ENCODE data around the gene BCS1L. TPM values are rescaled to one million over a fixed set of nuclear protein-coding genes. Genes with fewer than 3 reads are reported as not detected.
A peak's percentile ranks its signal among the peaks of the same experiment; 100 is the strongest.

Gene BCS1L
- total and polyA plus RNA-seq, 2 donors from 2014 or later: 40.7 to 43.3 TPM

- FAIRE-seq (no peak), DNase-seq (peak; percentile 98 to 99 (median 98))
- Histone ChIP-seq H3K27ac (ENCODE audit: low read depth in 2 of 2, low read length in 2 of 2) (peak within 1 kb of the TSS; percentile 89 to 90), H3K4me3 (ENCODE audit: low read length in 3 of 3) (peak within 1 kb of the TSS; percentile 53 to 81 (median 72)), H3K27me3 (ENCODE audit: control insufficient read depth, insufficient read depth, low read length) (no peaks in the 10 kb centered on the region), H3K9ac (ENCODE audit: low read length in 3 of 3) (peak within 1 kb of the TSS; percentile 61 to 76 (median 67)), H3K4me1 (ENCODE audit: control insufficient read depth in 2 of 3, insufficient read depth in 2 of 3, low read depth in 1 of 3, low read length in 3 of 3) (peaks cover 3 to 6% (median 6%) of the 10 kb centered on the region in 3 donors), H3K36me3 (ENCODE audit: control insufficient read depth in 2 of 3, insufficient read depth in 3 of 3, low read length in 3 of 3) (no peaks in the 10 kb centered on the region), H3K9me3 (ENCODE audit: control insufficient read depth in 2 of 3, insufficient read depth in 1 of 3, low read length in 3 of 3) (no peaks in the 10 kb centered on the region)
- TF ChIP-seq CTCF (IDR thresholded peaks at IDR 0.05; ENCODE audit: borderline replicate concordance, extremely low read depth, insufficient read depth): peak; percentile 71
- intact Hi-C loops (cut with DNase I): no loop called here
Observed at GRCh38 chr2:218710687-218711549, 51.4 kb downstream of the BCS1L start, which contains the start of gene TTLL4. TSS of gene TTLL4 (plus strand) at chr2:218710835. CDS start at chr2:218737677, 26,842 bp downstream.

GRCh38 chr2:218711550-218711929 lies 52.1 kb downstream of the BCS1L start:
- FAIRE-seq: no peak
- Histone ChIP-seq H3K4me1 (ENCODE audit: control insufficient read depth in 2 of 3, insufficient read depth in 2 of 3, low read depth in 1 of 3, low read length in 3 of 3) (peaks cover 3 to 6% (median 6%) of the 10 kb centered on the region in 3 donors), H3K4me3 (ENCODE audit: low read length in 3 of 3) (peak overlapping the region; percentile 52 to 81 (median 72)), H3K27me3 (ENCODE audit: control insufficient read depth, insufficient read depth, low read length) (no peaks in the 10 kb centered on the region), H3K9me3 (ENCODE audit: control insufficient read depth in 2 of 3, insufficient read depth in 1 of 3, low read length in 3 of 3) (no peaks in the 10 kb centered on the region), H3K36me3 (ENCODE audit: control insufficient read depth in 2 of 3, insufficient read depth in 3 of 3, low read length in 3 of 3) (no peaks in the 10 kb centered on the region), H3K9ac (ENCODE audit: low read length in 3 of 3) (peak overlapping the region; percentile 18 to 76 (median 67)), H3K27ac (ENCODE audit: low read depth in 2 of 2, low read length in 2 of 2) (peak overlapping the region; percentile 89 to 90)
- DNase-seq: peak in 2 of 5 donors; percentile 61
- no peak for TF ChIP-seq CTCF (IDR thresholded peaks at IDR 0.05; ENCODE audit: borderline replicate concordance, extremely low read depth, insufficient read depth)
- intact Hi-C loops (cut with DNase I): no loop called here

Other genes starting within 250 kb of the BCS1L start
- 9.0 TPM for gene VIL1, start 240.6 kb upstream of the BCS1L start, total RNA-seq
- gene VIL1, start 240.6 kb upstream of the BCS1L start, polyA plus RNA-seq (ENCODE audit: insufficient read depth, low read depth, low replicate concordance): 10.5 TPM
- gene USP37, start 91.3 kb upstream of the BCS1L start, total RNA-seq: 13.5 TPM
- 1.8 TPM for gene USP37, start 91.3 kb upstream of the BCS1L start, polyA plus RNA-seq (ENCODE audit: insufficient read depth, low read depth, low replicate concordance)
- gene CNOT9, start 90.8 kb upstream of the BCS1L start, total RNA-seq: 35.8 TPM
- 12.6 TPM for gene CNOT9, start 90.8 kb upstream of the BCS1L start, polyA plus RNA-seq (ENCODE audit: insufficient read depth, low read depth, low replicate concordance)
- gene PLCD4, start 51.8 kb upstream of the BCS1L start, total RNA-seq: 11.0 TPM
- gene PLCD4, start 51.8 kb upstream of the BCS1L start, polyA plus RNA-seq (ENCODE audit: insufficient read depth, low read depth, low replicate concordance): 30.4 TPM
- 33.6 TPM for gene ZNF142, start 60 bp upstream of the BCS1L start, total RNA-seq
- 3.7 TPM for gene ZNF142, start 60 bp upstream of the BCS1L start, polyA plus RNA-seq (ENCODE audit: insufficient read depth, low read depth, low replicate concordance)
- gene RNF25, start 12.3 kb downstream of the BCS1L start, total RNA-seq: 30.2 TPM
- gene RNF25, start 12.3 kb downstream of the BCS1L start, polyA plus RNA-seq (ENCODE audit: insufficient read depth, low read depth, low replicate concordance): 27.8 TPM
- 53.7 TPM for gene STK36, start 12.4 kb downstream of the BCS1L start, total RNA-seq
- 18.5 TPM for gene STK36, start 12.4 kb downstream of the BCS1L start, polyA plus RNA-seq (ENCODE audit: insufficient read depth, low read depth, low replicate concordance)
- 30.7 TPM for gene TTLL4, start 51.2 kb downstream of the BCS1L start, total RNA-seq
- gene TTLL4, start 51.2 kb downstream of the BCS1L start, polyA plus RNA-seq (ENCODE audit: insufficient read depth, low read depth, low replicate concordance): 7.6 TPM
- 18.5 TPM for gene CYP27A1, start 122.5 kb downstream of the BCS1L start, total RNA-seq
- gene CYP27A1, start 122.5 kb downstream of the BCS1L start, polyA plus RNA-seq (ENCODE audit: insufficient read depth, low read depth, low replicate concordance): 43.3 TPM
- gene PRKAG3, start 172.1 kb downstream of the BCS1L start, total RNA-seq: not detected
- not detected for gene PRKAG3, start 172.1 kb downstream of the BCS1L start, polyA plus RNA-seq (ENCODE audit: insufficient read depth, low read depth, low replicate concordance)
- gene WNT6, start 200.1 kb downstream of the BCS1L start, total RNA-seq: 0.57 TPM
- gene WNT6, start 200.1 kb downstream of the BCS1L start, polyA plus RNA-seq (ENCODE audit: insufficient read depth, low read depth, low replicate concordance): 0.75 TPM
- gene WNT10A, start 221.2 kb downstream of the BCS1L start, total RNA-seq: 10.2 TPM
- 1.1 TPM for gene WNT10A, start 221.2 kb downstream of the BCS1L start, polyA plus RNA-seq (ENCODE audit: insufficient read depth, low read depth, low replicate concordance)

Measured in kidney (tissue), 14 donors.